GM19467 (cell line): Measurements from ENCODE around the gene TBXAS1.

ENCODE experiments used
- ATAC-seq: cut with Tn5 transposase; IDR thresholded peaks from one replicate; pipeline ENCODE4 v1.9.1; 2021; ENCODE audit warnings: mild to moderate bottlenecking, moderate library complexity; ENCODE audit not compliant: unreplicated experiment

TBXAS1 gene

DNA sequence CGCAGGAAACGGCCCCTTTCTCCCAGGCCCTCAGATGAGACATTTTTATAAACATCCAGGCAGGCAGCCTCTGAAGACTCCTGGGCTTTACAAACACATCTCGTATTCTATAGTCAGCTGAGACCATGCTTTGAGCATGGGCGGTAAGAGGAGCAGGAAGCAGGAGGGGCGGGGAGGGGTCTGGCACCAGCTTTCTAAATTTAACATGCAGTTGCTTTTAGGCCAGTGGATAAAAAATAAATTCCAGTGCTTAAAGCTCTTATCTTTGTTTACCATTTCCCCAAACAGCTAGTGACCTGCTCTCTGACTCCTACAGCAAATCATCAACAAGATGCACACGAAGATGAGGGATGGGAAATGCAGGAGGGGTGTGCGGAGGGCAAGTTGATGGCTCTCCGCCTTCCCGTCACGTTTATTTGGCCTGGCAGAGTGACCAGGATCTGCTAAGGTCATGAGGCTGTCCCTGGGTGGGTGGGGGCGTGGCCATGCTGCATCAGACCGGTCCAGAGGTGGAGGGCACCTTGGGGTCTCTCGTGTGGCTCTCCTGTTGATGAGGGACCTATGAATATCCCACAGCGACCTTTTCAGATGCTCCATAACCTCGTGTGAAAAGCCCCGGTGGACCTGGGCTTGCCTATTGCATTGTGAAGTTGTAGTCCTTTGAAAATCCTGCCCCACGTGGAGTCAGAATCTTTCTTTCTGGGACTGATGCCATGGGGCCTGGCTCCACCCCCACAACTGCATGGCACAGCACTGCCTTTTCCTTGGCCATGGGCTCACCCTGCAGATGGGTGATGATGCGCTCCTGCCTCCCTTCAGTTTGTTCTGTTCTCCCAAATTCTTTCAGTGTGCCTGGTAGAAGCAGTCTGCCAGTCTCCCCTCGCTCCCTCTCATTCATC is 166.2 kb downstream of the TBXAS1 start:
- ATAC-seq, result no peak

DNA sequence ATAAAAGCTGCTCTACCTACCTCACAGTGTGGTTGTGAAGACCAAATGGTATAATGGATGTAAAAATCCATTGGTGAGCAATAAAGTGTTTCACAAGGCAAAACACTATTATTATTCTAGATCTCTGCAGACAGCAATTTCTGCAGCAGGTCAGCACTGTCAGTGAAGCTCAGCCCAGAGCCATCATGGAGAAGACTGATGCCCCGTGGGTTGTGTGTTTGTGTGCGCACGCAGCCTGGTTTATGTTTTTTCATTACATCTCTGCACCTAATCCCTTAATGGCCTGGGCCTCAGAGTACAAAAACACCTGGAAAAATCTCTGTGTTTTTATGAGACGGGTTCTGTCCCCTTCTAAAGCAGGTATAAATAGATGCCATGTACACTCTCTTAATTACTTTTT is 169.5 kb downstream of the TBXAS1 start:
- no peak for ATAC-seq

DNA sequence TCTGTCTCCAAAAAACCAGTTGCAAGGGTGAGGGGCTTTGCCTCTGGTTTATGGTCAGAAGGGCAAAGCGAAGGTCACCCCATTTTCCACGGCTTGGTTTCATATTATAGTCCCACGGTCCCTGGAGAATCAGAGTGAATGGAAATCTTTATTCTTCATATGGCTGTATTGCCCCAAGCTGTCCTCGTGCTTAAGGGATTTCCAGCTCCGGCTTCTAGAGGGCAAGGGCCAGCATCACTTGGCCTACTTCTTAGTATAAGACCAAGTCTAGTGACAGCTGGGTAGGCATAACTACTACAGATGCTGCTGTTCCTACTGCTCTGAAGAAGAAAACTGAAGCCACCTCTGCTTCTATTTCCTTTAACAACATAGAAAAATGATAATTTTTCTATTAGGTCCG is 170.5 kb downstream of the TBXAS1 start:
- ATAC-seq, result no peak

DNA sequence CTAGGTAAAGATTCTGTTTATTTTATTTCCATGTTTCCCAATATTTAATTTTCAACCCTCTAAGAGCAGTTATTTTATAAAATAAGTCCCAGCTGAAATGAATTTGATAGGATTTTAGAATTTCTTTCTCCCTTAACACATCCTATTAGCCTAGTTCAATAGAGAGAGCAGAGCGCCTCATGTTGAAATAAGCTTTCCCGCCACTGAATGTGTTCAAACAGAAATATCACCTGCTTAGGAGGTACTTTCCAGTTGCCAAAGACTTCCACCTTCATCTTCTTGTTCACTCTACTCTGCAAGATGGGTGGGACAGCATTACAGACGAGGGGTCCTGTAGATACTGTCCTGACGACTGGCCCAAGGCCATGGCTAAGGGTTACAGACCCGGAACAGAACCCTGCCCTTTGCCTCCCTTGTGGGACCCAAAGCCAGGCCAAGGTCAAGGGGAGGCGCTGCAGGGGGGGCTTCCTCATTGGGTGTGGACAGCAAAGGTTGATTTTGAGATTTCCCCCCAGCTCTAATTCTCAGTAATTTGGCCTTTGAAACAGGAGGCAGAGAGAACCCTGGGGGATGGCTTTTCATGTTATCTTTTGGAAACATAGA is 171.7 kb downstream of the TBXAS1 start:
- ATAC-seq, result no peak

DNA sequence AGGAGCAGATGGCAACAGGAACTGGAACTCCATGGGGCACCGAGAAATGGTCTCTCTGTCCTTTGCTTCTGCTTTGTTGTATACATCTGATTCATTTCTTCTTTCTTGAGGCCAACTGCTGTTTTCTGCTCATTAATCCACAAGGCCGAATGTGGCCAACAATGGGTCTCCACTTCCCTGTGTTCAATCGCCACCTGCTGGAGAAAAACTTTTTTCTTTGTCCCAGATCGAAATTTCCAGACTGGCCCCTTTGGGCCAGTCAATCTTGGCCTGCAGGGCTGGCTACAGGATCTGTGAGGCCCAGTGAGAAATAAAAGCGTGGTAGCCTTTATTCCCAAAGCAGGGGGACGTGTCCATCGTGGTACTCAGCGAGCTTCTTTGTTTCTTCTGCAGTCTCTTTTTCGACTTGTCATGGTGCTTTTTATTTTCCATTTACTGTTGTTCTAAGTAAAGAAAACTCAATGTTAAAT is 174.9 kb downstream of the TBXAS1 start:
- ATAC-seq, result no peak

DNA sequence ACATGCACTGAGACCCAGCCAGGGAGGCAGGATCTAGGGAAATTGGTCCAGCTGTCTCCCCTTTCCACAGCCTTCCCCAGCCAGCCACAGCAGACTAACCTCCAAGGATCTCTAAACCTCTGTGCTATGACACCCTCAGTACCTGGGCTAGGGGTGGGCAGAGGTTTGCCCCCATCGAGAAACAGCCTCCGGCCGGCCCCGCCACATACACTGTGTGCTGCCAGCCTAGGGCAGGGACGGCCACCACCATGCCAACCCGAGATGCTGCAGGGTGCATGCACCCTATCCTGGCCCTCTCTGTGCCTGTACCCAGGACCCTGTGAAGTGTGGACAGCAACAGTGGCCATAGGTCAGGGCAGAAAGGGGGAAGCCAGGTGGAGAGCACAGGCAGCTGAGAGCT is 175.6 kb downstream of the TBXAS1 start:
- ATAC-seq, result no peak

DNA sequence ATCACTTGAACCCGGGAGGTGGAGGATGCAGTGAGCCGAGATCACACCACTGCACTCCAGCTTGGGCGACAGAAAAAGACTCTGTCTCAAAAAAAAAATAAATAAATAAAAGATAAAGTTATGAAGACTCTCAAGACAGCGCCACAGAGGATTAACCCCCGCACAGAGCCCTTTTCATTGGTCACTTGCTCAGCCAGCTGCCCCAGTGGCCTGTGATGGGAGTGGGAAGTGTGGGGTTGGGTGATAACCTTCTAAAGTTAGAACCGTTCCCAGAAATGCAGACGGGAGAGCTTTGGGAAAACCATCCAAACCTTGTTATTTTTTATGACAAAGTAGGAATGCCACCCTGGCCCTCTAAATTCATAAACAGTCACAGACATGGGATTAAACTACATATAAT is 176.3 kb downstream of the TBXAS1 start:
- ATAC-seq, result no peak

DNA sequence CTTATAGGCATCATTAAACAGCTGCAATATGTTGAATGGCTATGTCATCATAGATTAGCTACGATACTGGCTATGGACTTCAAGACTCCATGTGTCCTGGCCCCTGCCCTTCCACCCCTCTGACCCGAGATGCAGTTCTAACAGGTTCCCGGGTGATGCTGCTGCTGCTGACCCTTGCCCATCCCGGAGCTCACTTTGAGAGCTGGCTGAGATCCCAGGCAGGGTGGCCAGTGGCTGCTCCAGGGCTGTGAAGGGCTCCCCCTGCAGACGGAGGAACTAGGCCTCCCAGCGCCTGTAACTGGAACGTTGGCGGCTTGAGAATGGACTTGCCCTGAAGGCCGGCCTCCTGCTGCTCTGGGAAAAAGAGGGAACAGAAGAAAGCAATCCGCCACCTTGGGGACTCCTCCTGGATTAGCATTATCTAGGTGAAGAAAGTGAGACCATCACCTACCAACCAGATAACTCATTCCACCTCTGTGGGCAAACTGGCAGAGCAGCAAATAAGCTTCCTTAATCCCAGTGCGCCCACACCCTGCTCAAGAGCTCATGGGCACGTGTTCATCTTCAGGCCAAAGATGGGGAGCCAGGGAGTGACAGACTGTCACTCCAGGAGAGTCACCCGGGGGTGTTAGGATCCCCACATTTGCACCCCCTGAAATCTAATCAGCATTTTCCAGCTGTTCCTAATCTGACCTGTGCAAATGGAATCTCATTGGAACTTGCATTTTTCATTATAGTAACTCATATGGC is 176.9 kb downstream of the TBXAS1 start:
- ATAC-seq, result no peak

DNA sequence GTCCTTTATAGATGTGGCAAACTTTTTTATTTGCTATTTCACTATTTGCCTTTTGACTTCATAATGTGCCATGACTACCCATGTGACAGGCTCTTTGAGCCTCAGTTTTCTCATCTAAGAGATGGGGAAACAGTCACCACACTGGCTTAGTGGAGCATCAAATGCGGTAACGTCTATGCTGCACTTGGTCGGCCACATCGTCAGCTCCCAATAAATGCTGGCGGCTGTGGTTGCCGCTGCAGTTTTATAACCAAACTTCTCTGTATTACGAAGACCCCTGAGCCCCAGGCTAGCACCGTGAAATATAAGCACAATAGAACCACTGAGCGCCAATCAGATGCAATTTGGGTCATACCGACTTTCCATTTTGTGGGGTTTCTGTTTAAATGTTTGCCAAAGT is 177.5 kb downstream of the TBXAS1 start:
- no peak for ATAC-seq

DNA sequence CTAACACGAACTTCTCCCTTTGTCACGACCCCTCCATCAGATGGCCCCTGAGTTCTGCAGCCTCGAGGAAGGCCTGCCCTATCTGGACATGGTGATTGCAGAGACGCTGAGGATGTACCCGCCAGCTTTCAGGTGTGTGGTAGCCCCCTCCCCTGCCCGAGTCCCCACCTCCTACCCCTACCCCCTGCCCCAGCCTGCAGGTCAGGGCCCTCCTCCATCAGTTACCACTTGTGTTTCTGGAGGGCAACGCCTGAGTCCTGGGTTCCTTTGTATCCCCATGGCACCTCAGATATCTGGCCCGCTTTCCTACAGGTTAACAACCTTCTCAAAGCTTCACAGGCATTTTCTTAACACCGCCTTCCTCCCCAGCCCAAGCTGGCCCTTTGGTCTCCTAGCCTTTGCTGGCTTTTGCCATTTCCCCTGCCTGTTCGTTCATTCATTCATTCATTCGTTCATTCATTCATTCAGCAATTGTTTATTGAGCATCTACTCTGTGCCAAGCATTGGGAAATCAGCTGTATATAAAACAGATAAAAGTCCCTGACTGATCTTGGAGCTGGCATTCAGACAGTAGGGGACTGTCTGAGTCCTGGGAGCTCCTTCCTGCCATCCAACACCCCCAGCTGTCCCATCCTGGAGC is 178.1 kb downstream of the TBXAS1 start:
- no peak for ATAC-seq

DNA sequence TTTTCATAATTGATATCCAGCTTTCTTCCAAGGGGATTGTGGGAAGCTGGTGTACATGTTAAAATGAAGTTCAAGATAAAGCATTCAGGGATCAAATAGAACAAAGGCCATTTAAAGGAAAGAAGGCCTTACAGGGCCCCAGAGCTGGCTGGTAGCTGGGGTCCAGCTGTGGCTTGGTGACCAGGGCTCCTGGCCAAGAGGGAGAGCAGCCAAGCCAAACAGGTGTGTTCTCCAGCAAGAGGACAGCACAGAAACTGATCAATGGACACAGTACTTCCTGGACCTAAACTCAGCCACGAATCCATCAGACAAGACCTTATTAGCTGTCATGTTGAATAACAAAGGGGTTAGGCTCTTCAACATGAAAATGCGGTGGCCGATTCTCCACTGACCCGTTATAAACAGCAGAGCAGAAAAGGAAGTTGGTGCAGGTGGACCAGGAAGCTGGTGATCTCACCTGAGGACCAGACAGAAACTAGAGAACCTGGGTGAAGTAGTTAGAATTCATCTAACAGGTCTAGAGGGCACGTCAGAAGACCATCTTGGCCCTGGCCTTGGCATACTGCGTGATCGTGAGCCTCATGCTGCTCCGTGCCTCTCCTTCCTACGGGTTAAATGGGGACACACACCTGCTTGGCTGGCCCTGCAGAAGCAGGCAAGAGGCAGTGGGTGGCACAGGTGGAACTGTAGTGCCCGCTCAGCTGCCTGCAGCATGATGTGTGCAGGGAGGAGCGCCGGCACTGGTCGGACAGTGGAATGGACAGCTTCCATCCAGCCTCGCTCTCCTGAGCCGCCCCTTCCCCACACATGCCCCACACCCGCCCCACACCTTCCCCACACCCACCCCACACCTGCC is 179.9 kb downstream of the TBXAS1 start:
- no peak for ATAC-seq

DNA sequence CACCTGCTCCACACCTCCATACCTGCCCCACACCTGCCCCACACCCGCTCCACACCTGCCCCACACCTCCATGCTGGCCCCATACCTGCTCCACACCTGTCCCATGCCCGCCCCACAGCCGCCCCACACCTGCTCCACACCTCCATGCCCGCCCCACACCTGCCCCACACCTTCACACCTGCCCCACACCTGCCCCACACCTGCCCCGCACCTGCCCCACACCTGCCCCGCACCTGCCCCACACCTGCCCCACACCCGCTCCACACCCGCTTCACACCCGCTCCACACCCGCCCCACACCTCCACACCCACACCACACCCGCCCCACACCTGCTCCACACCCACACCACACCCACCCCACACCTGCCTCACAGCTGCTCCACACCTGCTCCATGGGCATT is 180.7 kb downstream of the TBXAS1 start:
- no peak for ATAC-seq

DNA sequence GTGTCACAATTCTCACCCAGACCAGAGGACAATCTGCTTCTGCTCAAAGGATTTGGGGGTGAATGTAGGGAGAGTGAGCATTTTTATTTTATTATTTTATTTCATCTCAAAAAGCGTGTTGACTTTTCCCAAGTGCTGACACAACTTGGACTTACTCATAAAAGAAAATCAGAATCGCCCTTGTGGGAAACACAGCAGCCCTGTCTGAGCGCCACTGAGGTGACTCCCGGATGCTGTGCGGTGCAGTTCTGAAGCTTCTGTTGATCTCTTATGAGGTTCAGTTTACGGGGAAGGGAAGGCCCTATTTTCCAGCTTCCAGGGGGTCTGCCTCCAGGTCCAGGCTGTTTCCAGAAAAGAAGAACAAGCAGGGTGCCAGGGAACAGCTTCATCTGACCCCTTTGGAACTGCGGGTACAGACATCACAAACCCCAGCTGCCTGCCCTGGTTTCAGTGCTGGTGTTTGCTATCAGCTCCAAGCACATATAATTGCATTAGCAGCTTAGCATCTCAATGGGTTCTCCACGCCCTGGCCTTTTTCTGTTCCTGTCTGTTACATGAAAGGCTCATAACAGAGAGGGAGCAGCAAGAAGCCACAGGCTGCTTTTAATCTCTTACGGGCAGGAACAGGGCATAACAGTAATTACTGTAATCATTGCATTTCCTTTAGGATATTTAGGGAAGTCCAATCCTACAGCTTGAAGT is 181.3 kb downstream of the TBXAS1 start:
- ATAC-seq, result no peak

DNA sequence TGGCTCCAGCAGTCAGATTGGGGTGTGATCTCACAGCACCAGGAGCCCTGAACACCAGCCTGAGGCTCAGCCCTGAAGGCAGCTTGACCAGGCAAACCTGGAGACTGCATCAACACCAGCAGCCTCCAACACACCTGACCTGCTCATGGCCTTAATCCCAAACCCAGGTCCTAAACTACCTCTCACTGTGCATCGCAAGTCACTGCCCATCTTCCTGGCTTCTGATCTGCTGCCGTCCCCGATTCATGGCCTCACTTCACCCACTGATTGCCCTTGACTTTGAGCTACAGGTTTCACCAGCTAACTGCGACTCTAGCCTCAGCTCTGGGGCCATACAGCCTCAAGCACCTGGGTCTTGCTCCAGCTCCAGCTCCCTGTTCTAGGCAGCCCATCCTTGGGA is 184.6 kb downstream of the TBXAS1 start:
- no peak for ATAC-seq

DNA sequence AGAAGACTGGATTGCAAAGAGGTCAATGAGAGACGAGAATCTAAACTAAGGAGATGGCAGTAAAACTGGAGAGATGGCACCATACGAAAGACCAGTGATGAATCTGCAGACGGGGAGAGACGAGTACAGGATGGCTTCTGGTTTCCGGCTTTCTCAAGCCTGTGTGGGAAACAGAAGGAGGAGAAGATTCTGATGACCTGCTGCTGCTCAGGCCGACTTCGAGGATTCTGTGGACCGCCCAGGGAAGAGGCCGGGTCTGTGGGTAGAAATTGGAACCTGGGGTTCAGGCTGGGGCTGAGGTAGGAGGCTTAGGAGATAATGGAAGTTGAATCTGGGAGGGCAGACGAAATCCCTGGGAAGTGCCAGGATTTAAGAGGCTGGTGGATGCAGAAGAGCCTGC is 185.1 kb downstream of the TBXAS1 start:
- no peak for ATAC-seq

DNA sequence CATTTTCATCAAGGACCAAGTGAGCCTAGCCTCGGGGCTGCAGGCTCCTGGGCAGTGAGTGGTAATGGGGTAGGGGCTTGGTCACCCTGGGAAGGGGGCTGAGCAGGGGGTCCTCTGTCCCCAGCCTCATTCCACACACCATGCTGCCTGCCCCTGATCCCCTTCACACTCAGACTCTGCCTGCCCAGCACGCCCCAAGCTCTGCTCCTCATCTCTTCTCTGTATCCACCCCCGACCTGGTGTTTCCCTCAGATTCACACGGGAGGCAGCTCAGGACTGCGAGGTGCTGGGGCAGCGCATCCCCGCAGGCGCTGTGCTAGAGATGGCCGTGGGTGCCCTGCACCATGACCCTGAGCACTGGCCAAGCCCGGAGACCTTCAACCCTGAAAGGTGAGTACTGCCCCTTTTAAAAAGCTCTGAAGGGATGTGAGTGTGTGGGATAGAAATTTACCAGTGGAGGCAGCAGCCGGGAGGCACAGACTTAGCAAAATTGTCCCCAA is 186.5 kb downstream of the TBXAS1 start:
- ATAC-seq, result no peak

DNA sequence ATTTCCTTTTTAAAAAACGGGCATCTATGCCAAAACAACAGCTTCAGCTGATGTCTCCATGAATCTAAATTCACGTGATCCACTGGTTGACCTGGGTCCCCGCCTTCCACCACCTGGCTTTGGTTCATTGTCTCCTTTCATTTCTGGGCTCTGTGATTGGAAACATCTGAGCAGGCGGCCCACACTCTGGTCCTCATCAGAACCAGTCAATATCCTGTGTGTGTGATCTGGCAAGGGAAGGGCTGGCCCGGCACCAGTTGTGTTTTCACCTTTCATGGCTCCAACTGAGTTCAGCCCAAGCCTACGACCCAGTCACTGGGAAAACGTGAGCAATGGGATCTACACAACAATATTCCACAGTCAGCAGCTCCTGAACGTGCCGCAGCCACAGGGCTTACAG is 187.5 kb downstream of the TBXAS1 start:
- no peak for ATAC-seq

DNA sequence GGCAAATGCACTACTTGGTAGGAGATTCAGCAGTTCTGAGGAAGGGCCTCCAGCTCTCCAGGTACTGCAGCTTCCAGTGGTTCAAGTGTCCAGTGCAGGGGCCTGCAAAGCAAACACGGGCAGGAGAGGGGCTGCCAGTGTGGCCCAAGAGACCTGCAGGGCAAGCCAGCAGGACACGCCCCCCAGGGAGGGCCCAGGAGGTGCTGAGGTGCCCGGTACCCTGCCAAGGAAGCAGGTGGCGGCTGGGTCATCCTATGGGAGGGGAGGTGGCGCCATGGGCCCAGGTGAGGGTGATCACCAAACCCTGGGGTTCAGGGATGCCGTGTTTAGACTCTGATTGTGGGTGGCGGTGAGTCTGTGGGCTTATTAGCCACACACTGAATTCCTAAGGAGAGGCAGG is 188.0 kb downstream of the TBXAS1 start:
- ATAC-seq, result no peak

DNA sequence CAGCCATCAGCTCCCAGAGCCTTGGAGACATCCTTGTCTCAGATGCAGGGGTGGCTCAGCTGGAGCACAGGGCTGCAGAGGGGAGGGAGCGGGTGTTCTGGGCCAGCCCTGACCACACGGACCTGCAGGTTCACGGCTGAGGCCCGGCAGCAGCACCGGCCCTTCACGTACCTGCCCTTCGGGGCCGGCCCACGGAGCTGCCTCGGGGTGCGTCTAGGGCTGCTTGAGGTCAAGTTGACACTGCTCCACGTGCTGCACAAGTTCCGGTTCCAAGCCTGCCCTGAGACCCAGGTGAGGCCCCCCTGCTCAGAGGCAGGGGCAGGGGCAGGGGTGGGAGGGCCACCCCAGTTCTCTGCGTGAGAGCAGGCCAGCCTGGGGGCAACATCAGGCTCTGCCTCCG is 188.5 kb downstream of the TBXAS1 start:
- ATAC-seq, result no peak
